Activated naive CD4-positive, alpha-beta T cell treated with anti-CD3 and anti-CD28 coated beads, Interleukin-2, amount 50 U/mL, for 72 hours (primary cell): ENCODE data around the gene HSPA1L. TPM values are rescaled to one million over a fixed set of nuclear protein-coding genes. Genes with fewer than 3 reads are reported as not detected.
"Not testable (repeated sequence)": the region's sequence is repeated elsewhere in the genome, so short reads cannot be mapped to it uniquely, and the experiment has no call there.

Experiments used
- ATAC-seq, 2 donors: fragments of 150-1000 bp; cut with Tn5 transposase; 2 replicates each; pipeline ENCODE4 v1.10.0; 2021; ENCODE audit warnings: mild to moderate bottlenecking in 2 of 2, moderate library complexity in 2 of 2
- DNase-seq, 2 donors: peaks; one replicate each; pipeline ENCODE4 v3.0.0; 2021 to 2022; ENCODE audit warnings: low spot score in 2 of 2
- H3K27ac Mint-ChIP-seq, 2 donors: one replicate each; pipeline ENCODE4 v1.8.0; 2022; ENCODE audit warnings: mild to moderate bottlenecking in 2 of 2, mixed read lengths in 2 of 2
- H3K36me3 Mint-ChIP-seq, 2 donors: one replicate each; pipeline ENCODE4 v1.8.0; 2022; ENCODE audit warnings: mixed read lengths in 2 of 2
- H3K9me3 Mint-ChIP-seq, 2 donors: one replicate each; pipeline ENCODE4 v1.8.0; 2022; ENCODE audit warnings: mixed read lengths in 2 of 2
- total RNA-seq, 2 donors: library from RNA; stranded (reverse); gene quantifications; one replicate each; pipeline ENCODE4 v1.2.3, GENCODE V29; 2022

The HSPA1L gene
- total RNA-seq, 2 donors from 2014 or later: 2.3 to 2.8 TPM

DNA sequence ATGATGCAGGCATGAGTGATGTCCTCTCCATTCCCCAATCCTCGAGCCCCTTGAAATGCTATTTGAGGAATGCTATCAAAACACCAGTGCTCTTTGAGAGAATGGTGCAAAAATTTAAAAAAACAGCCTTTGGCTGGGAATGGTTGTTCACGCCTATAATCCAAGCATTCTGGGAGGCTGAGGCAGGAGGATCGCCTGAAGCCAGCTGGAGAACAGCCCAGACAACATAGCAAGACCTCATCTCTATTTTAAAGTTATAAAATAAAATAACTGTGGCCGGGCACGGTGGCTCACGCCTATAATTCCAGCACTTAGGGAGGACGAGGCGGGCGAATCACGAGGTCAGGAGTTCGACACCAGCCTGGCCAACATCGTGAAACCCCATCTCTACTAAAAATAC is 15.3 kb downstream of the HSPA1L start:
- DNase-seq: no peak
- ATAC-seq: no peak
- Mint-ChIP-seq H3K27ac (no peak overlapping the region), H3K9me3 (no peaks in the 10 kb centered on the region), H3K36me3 (peaks cover 0 to 19% of the 10 kb centered on the region in 2 donors)

DNA sequence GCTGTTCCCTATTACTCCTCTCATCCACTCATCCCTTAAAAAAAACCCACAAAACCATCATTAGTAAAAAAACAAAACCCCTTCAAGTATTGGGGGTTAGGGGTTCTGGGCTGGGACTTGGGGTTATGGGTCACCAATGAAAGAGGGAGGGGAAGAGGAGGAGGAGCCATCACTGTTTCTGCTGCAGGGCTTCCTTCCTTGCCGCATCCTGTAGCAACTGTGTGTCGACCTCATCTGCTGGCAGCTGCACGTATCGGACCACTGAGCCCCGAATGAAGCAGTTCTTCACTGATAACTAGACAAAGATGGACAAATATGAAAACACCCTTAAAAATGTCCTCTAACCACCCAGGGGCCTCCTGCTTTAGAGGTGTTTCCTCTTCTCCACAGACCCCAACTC is 17.5 kb downstream of the HSPA1L start:
- Mint-ChIP-seq H3K36me3 (peaks cover 0 to 12% of the 10 kb centered on the region in 2 donors), H3K9me3 (no peaks in the 10 kb centered on the region), H3K27ac (peak overlapping the region; percentile 13 to 79)
- DNase-seq (no peak), ATAC-seq (no peak)

DNA sequence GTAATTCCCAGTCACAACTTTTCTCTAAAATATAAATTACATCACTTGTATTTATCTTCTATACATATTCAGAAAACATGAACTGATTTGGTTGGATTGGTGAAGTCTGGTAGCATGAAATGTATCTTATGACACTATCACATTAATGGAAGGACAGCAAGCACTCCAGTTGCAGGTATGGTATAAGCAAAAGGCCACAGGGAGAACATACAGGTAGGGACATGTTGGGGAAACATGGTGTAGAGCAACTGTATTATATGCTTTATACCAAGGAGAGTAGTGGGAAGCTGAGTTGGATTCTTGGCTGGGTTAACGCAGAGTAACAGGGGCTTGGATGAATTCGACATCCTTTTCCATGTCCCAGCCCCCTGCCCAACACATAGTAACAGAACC is 18.1 kb downstream of the HSPA1L start:
- H3K36me3 Mint-ChIP-seq: peaks cover 0 to 12% of the 10 kb centered on the region in 2 donors
- ATAC-seq (no peak), DNase-seq (no peak)
- H3K27ac Mint-ChIP-seq: peak overlapping the region; percentile 13
- no peaks in the 10 kb centered on the region for H3K9me3 Mint-ChIP-seq

GRCh38 chr6:31795616-31796298 is 19.3 kb downstream of the HSPA1L start, which contains the start of gene VARS1:
TSS of gene VARS1 (minus strand) at chr6:31795752. CDS start at chr6:31795217, 535 bp downstream.
- ATAC-seq (peak; percentile 91 to 92), DNase-seq (peak; percentile 87 to 92)
- Mint-ChIP-seq H3K27ac (peak within 1 kb of the TSS; percentile 91 to 100), H3K9me3 (no peaks in the 10 kb centered on the region), H3K36me3 (peaks cover under 1 to 8% of the 10 kb centered on the region in 2 donors)

DNA sequence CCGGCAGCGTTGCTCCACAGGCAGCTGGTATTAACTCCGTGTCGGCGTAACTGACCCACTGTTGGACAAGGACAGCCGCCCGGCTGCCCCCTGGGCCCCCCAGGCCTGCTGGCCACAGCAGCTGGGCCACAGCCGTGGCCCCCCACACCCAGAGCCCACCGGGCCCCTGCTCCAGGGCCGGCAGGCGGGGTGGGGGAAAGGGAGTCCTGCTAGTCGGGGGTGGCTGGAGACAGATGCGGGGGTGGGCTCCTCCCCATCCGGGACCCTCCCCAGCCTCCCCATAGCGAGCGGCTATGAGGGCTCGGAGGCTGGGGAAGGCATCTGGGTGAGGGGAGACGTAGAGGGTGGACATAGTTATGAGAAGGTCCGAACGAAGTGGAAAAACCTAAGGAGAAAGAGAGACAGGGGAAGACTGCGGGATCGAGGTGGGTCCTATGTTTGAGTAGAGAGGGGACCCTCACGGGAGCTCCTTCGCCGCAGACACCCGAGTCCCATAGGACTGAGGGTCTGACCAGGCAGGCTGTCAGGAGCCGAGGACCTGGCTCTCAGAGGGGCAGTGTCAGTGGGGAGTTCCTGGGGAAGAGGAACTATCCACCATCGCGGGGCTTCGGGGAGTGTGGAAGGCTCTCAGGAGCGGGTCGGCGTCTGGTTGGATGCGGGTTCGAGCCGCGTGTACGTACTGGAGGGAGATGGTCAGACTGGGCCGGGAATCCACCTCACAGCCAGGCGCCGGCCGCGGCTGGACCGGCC is 20.0 kb downstream of the HSPA1L start:
- no peaks in the 10 kb centered on the region for H3K9me3 Mint-ChIP-seq
- peak in 1 of 2 donors; percentile 1 for ATAC-seq
- no peak for DNase-seq
- peak overlapping the region; percentile 91 to 100 for H3K27ac Mint-ChIP-seq
- H3K36me3 Mint-ChIP-seq: peaks cover 5 to 12% of the 10 kb centered on the region in 2 donors

DNA sequence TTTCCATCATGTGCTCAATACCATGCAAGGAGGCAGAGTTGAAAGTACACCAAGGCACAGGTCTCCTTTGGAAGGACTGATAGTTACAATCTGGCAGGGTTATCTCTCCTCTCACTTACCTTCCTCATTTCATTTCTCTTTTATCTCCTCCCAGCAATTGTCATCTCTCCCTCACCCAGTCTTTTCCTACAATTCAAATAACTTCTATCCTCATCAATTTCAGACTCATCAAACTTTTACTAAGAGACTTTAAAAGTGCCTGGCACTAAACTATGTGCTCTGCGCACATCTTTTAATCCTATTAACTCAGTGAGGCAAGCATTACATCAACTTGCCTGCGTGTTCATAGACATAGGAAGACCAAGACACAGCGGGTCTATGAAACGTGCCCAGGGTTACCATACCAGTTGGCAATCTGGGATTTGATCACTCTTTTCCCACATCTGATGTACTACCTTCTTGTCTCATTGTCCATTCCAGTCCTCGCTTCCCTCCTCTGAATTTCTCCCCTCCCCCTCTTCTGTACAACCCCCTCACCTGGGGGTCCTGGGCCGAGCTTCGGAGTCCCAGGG is 20.7 kb downstream of the HSPA1L start:
- Mint-ChIP-seq H3K36me3 (peaks cover 5 to 16% of the 10 kb centered on the region in 2 donors), H3K27ac (peak overlapping the region; percentile 81 to 91), H3K9me3 (no peaks in the 10 kb centered on the region)
- ATAC-seq: no peak
- DNase-seq: no peak

DNA sequence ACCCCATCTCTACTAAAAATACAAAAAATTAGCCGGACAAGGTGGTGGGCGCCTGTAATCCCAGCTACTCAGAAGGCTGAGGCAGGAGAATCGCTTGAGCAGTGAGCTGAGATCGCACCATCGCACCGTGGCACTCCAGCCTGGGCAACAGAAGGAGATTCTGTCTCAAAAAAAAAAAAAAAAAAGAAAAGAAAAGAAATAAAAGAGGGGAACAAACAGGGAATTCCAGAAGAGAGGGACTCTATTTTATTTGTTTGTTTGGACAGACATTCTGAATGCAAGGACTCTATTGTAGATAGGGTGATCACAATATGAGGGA is 21.2 kb downstream of the HSPA1L start:
- not testable (repeated sequence) for DNase-seq, H3K9me3 Mint-ChIP-seq, ATAC-seq
- Mint-ChIP-seq H3K36me3 (peaks cover 5 to 18% of the 10 kb centered on the region in 2 donors), H3K27ac (peak overlapping the region; percentile 18 to 91)

- peak overlapping the region in 1 of 2 donors; percentile 91 for H3K27ac Mint-ChIP-seq
- ATAC-seq (peak in 1 of 2 donors; percentile 26), DNase-seq (no peak)
- no peaks in the 10 kb centered on the region for H3K9me3 Mint-ChIP-seq
- H3K36me3 Mint-ChIP-seq: peaks cover 5 to 18% of the 10 kb centered on the region in 2 donors
Observed at GRCh38 chr6:31792761-31793171, 22.3 kb downstream of the HSPA1L start.

- ATAC-seq: no peak
- Mint-ChIP-seq H3K36me3 (peaks cover 5 to 18% of the 10 kb centered on the region in 2 donors), H3K9me3 (no peaks in the 10 kb centered on the region), H3K27ac (peak overlapping the region in 1 of 2 donors; percentile 91)
- DNase-seq: no peak
Observed at GRCh38 chr6:31792090-31792374, 23.1 kb downstream of the HSPA1L start.

DNA sequence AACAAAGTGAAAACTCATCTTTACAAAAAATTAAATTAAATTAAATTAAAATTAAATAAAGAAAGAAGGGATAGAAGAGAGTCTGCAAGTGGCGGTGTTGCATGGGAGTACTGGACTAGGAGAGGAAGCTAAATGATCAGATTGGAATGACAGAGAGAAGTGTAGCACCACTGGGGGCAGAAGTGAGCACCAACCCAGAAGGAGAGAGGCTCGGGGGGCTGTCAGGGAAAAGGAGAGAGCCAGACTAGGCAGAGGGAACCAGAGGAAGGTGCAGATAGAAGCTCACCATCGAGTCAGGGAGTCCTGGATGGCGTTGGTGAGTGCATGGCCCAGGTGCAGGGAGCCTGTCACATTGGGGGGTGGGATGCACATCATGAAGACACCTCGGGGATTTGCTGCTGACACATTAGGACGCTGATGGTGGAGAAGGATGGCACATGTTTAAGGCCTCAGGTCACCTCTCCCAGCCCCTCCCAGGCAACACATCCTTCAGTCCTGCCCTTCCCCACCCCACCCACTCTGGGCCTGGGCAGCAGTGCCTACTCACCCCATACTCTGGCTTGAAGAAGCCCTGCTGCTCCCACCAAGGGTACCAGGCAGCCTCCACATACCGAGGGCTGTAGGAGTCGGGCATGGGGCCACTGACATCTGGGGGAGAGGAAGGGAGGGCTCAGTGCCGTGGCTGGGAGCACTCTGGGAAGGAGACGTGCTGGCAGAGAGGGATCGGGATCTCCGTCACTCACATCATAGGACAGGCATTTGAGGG is 23.6 kb downstream of the HSPA1L start:
- H3K9me3 Mint-ChIP-seq: no peaks in the 10 kb centered on the region
- DNase-seq (peak in 1 of 2 donors; percentile 57), ATAC-seq (no peak)
- H3K36me3 Mint-ChIP-seq: peaks cover 5 to 18% of the 10 kb centered on the region in 2 donors
- H3K27ac Mint-ChIP-seq: peak overlapping the region in 1 of 2 donors; percentile 8

DNA sequence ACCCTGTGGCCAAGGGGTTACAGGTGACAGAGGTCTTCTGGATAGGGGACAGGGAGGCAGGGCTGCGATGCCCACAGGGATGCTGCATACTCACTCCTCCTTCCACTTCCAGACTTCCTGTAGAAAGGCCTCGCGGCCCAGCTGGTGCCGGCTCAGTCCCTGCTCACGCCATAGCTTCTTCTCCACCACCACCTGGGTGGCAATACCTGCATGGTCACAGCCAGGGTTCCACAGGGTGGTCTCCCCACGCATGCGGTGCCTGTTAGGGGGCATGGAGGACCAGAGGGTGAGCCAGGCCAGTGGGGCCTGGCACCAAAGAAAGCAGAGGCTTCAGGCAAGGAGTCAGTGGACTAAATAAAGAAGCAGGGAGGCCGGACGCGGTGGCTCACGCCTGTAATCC is 29.6 kb downstream of the HSPA1L start:
- peaks cover 2 to 18% of the 10 kb centered on the region in 2 donors for H3K36me3 Mint-ChIP-seq

DNA sequence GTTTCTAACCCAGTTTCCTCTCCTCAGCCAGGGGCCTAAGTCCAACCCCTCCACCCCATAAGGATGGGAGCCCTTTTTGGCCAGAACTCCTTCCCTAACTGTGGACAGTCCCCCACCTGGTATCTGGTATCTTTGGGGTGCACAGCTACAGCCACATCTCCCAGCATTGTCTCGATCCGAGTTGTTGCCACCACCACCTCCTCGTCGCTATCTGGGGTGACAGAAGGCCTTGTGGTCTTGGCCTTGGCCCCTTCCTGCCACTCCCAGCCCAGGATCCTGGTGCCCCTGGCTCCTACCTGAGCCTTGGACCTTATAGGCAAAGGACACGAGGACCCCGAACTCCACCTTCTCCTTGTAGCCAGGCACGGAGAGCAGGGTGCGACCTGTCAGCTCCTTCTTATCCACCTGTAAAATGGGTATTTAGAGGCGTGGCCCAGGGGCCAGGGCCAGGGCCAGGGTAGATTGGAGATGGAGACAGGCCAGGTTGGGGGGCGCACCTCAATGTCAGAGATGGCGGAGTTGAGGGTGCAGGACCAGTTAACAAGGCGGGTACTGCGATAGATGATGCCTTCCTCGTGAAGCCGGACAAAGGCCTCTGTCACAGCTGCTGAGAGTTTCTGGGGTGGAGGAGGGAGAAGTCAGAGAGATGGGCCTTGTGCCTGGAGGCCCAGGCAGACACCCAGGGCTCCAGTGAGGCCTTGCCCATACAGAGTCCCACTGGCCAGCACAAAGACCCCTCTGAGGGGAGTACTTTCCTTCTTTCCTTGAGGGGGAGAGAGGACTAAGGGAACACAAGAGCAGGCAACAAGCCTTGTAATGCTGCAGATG is 30.8 kb downstream of the HSPA1L start:
- no peak for DNase-seq
- no peaks in the 10 kb centered on the region for H3K9me3 Mint-ChIP-seq
- H3K36me3 Mint-ChIP-seq: peaks cover 0 to 12% of the 10 kb centered on the region in 2 donors
- no peak overlapping the region for H3K27ac Mint-ChIP-seq
- ATAC-seq: no peak

More for the DNA sequence above, 29.6 kb downstream of the HSPA1L start:
- ATAC-seq (no peak), DNase-seq (no peak)
- Mint-ChIP-seq H3K9me3 (no peaks in the 10 kb centered on the region), H3K27ac (peak overlapping the region in 1 of 2 donors; percentile 60)

GRCh38 chr6:31782126-31782855 is 32.8 kb downstream of the HSPA1L start:
- ATAC-seq: no peak
- Mint-ChIP-seq H3K36me3 (peaks cover 0 to 11% of the 10 kb centered on the region in 2 donors), H3K27ac (no peak overlapping the region), H3K9me3 (no peaks in the 10 kb centered on the region)
- no peak for DNase-seq

- peaks cover 0 to 11% of the 10 kb centered on the region in 2 donors for H3K36me3 Mint-ChIP-seq
- DNase-seq (no peak), ATAC-seq (no peak)
- no peaks in the 10 kb centered on the region for H3K9me3 Mint-ChIP-seq
- peak overlapping the region in 1 of 2 donors; percentile 63 for H3K27ac Mint-ChIP-seq
Observed at GRCh38 chr6:31781244-31782125, 33.6 kb downstream of the HSPA1L start.
